Kidney (tissue), 14 donors: ENCODE measurements around the gene PHTF1. TPM values are rescaled to one million over a fixed set of nuclear protein-coding genes. Genes with fewer than 3 reads are reported as not detected.
"Not testable (repeated sequence)": the region's sequence is repeated elsewhere in the genome, so short reads cannot be mapped to it uniquely, and the experiment has no call there.

Experiments
- DNase-seq, 5 donors: peaks; one replicate each; pipeline ENCODE4 v3.0.0-alpha.2; 2013 to 2020
- FAIRE-seq: peaks from 2 replicates; lab custom pipeline; 2012; peaks lifted over from hg19 to GRCh38; lab: Jason Lieb, UNC
- H3K27ac ChIP-seq, 2 donors: one replicate each; pipeline ENCODE4 v1.7.0; 2013; ENCODE audit warnings: low read depth in 2 of 2, low read length in 2 of 2, inconsistent platforms in 1 of 2
- H3K27me3 ChIP-seq: one replicate; pipeline ENCODE4 v1.7.1; 2013; ENCODE audit warnings: low read length, inconsistent platforms; ENCODE audit not compliant: control insufficient read depth, insufficient read depth
- H3K36me3 ChIP-seq, 3 donors: one replicate each; pipeline versions ENCODE4 v1.7.0 to v1.7.1; 2013; ENCODE audit warnings: low read length in 3 of 3, control low read depth in 1 of 3, inconsistent platforms in 1 of 3; ENCODE audit not compliant: insufficient read depth in 3 of 3, control insufficient read depth in 2 of 3
- H3K4me1 ChIP-seq, 3 donors: one replicate each; pipeline versions ENCODE4 v1.7.0 to v1.7.1; 2013; ENCODE audit warnings: low read length in 3 of 3, inconsistent platforms in 1 of 3, low read depth in 1 of 3; ENCODE audit not compliant: control insufficient read depth in 2 of 3, insufficient read depth in 2 of 3
- H3K4me3 ChIP-seq, 3 donors: one replicate each; pipeline versions ENCODE4 v1.7.0 to v1.8.1; 2013; ENCODE audit warnings: low read length in 3 of 3, control low read depth in 1 of 3, inconsistent platforms in 1 of 3
- H3K9ac ChIP-seq, 3 donors: one replicate each; pipeline versions ENCODE4 v1.7.0 to v1.7.1; 2013; ENCODE audit warnings: low read length in 3 of 3, control low read depth in 1 of 3, inconsistent platforms in 1 of 3
- H3K9me3 ChIP-seq, 3 donors: one replicate each; pipeline versions ENCODE4 v1.7.0 to v1.7.1; 2013; ENCODE audit warnings: low read length in 3 of 3, control low read depth in 1 of 3, inconsistent platforms in 1 of 3; ENCODE audit not compliant: control insufficient read depth in 2 of 3, insufficient read depth in 1 of 3
- intact Hi-C: fragments of 100-400 bp; cut with DNase I; formaldehyde crosslinking; loops from one replicate; pipeline ENCODE4 v1.11.1; 2022
- polyA plus RNA-seq: library from polyadenylated mRNA; stranded (reverse); fragments of 350-450 nt; fragmentation: Illumina TruSeq; extraction: RNeasy Lipid Tissue Mini Kit (QIAGEN cat#74804); gene quantifications from one replicate; pipeline ENCODE4 v1.2.3, GENCODE V29; 2014; ENCODE audit warnings: low read depth, low replicate concordance; ENCODE audit not compliant: insufficient read depth
- total RNA-seq: library from RNA; stranded (reverse); fragmentation: NEBNext Ultra II Directional; extraction: Animal tissue kit (Norgen Biotek cat#: 25700); gene quantifications from one replicate; pipeline ENCODE4 v1.2.1, GENCODE V29; 2021
- TF ChIP-seq, protein P1 (sequence below): IDR thresholded peaks from 3 replicates; pipeline ENCODE4 v1.5.1; 2012; ENCODE audit warnings: mild to moderate bottlenecking, moderate library complexity, borderline replicate concordance; ENCODE audit not compliant: insufficient read depth; ENCODE audit errors: extremely low read depth
- donor health status: control.
- donor health status: control.
- donor health status: control.
- donor health status: control.
- donor health status: control.
- donor health status: DM: yes; HTN: yes; CAD: no.
- donor health status: Normal renal cell carcinoma (clear cell type).

Gene PHTF1
- total and polyA plus RNA-seq, 2 donors from 2014 or later, result 14.7 to 20.0 TPM

DNA sequence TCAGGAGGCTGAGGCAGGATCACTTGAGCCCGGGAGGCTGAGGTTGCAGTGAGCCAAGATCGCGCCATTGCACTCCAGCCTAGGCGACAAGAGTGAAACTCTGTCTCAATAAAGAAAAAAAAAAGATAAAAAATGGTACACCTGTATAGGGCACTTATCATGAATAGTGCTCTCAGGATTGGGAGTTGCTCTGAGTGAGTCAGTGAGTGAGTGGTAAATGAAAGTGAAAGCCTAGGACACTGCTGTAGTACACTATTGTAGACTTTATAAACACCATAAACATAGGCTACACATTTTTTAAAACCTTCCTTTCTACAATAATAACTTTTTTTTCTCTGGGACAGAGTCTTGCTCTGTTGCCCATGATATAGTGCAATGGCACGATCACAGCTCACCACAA is 16.8 kb downstream of the PHTF1 start:
- FAIRE-seq, result no peak
- Histone ChIP-seq H3K27ac (no peak overlapping the region), H3K9ac (no peak overlapping the region), H3K27me3 (no peaks in the 10 kb centered on the region), H3K36me3 (peaks cover 0 to 2% (median 0%) of the 10 kb centered on the region in 3 donors), H3K4me3 (no peak overlapping the region), H3K9me3 (no peaks in the 10 kb centered on the region), H3K4me1 (no peaks in the 10 kb centered on the region)
- TF ChIP-seq, protein P1, sequence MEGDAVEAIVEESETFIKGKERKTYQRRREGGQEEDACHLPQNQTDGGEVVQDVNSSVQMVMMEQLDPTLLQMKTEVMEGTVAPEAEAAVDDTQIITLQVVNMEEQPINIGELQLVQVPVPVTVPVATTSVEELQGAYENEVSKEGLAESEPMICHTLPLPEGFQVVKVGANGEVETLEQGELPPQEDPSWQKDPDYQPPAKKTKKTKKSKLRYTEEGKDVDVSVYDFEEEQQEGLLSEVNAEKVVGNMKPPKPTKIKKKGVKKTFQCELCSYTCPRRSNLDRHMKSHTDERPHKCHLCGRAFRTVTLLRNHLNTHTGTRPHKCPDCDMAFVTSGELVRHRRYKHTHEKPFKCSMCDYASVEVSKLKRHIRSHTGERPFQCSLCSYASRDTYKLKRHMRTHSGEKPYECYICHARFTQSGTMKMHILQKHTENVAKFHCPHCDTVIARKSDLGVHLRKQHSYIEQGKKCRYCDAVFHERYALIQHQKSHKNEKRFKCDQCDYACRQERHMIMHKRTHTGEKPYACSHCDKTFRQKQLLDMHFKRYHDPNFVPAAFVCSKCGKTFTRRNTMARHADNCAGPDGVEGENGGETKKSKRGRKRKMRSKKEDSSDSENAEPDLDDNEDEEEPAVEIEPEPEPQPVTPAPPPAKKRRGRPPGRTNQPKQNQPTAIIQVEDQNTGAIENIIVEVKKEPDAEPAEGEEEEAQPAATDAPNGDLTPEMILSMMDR, result no peak
- intact Hi-C loops, result no loop called here
- DNase-seq, result no peak

DNA sequence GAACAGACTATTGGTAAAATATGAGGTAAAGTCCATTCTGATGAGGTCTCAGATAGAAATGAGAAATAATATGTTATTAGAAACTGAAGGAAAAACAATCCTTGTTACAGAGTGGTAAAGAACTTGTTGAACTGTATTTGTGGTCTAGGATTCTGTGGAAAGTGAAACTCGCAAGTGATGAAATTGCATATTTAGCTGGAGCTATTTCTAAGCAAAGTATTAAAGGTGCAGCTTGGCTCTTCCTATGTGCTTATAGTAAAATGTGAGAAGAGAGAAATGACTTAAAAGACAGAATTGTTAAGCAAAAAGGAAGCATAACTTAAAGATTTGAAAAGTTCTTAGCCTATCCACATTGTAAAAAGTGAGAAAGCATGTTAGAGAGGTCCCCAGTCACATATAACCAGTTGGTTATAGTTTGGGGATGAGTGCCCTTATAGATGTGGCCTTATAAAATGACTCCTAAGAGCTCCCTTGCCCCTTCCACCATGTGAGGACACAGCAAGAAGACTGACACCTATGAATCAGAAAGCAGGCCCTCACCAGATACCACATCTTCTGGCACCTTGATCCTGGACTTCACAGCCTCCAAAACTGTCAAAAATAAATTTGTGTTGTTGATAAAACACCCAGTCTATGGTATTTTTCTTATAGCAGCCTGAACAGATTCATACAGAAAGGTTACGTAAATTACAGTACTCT is 24.8 kb downstream of the PHTF1 start:
- H3K27me3 ChIP-seq, result no peaks in the 10 kb centered on the region
- H3K27ac ChIP-seq, result no peak overlapping the region
- intact Hi-C loops, result no loop called here
- H3K9ac ChIP-seq, result no peak overlapping the region
- H3K9me3 ChIP-seq, result no peaks in the 10 kb centered on the region
- no peak overlapping the region for H3K4me3 ChIP-seq
- DNase-seq (no peak), FAIRE-seq (no peak)
- H3K36me3 ChIP-seq, result peaks cover 0 to 6% (median 2%) of the 10 kb centered on the region in 3 donors
- no peaks in the 10 kb centered on the region for H3K4me1 ChIP-seq
- TF ChIP-seq, protein P1, result no peak

DNA sequence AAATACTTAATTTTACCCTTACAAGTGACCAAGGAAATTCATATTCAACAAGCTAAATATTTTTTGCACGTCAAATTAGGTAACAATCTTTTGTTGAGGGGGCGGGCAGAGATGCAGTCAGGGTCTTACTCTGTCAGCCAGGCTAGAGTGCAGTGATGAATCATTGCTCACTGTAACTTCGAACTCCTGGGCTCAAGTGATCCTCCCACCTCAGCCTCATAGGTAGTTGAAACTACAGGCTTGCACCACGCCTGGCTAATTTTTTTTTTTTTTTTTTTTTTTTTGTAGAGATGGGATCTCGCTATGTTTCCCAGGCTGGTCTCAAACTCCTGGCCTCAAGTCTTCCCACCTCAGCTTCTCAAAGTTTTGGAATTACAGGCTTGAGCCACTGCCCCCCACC is 26.5 kb downstream of the PHTF1 start:
- H3K4me1 ChIP-seq, result no peaks in the 10 kb centered on the region
- DNase-seq, result no peak
- H3K27me3 ChIP-seq, result no peaks in the 10 kb centered on the region
- FAIRE-seq, result no peak
- no peak overlapping the region for H3K4me3 ChIP-seq
- intact Hi-C loops, result no loop called here
- H3K27ac ChIP-seq, result no peak overlapping the region
- TF ChIP-seq, protein P1, result no peak
- peaks cover 0 to 6% (median 2%) of the 10 kb centered on the region in 3 donors for H3K36me3 ChIP-seq
- no peak overlapping the region for H3K9ac ChIP-seq
- no peaks in the 10 kb centered on the region for H3K9me3 ChIP-seq

DNA sequence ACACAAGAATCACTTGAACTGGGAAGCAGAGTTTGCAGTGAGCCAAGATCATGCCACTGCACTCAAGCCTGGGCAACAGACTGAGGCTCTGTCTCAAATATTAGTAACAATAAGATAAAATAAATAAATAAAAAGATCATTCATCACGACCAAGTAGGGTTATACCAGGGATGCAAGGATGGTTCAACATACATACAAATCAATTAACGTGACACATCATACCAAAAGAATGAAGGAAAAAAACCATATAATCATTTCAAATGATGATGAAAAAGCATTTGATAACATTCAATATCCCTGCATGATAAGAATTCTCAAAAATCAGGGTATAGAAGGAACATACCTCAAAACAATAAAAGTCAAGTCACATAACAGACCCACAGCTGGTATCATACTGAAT is 38.3 kb downstream of the PHTF1 start:
- Histone ChIP-seq H3K4me3 (no peak overlapping the region), H3K27ac (no peak overlapping the region), H3K4me1 (no peaks in the 10 kb centered on the region), H3K36me3 (peaks cover 0 to 2% (median 0%) of the 10 kb centered on the region in 3 donors), H3K27me3 (no peaks in the 10 kb centered on the region), H3K9ac (no peak overlapping the region), H3K9me3 (no peaks in the 10 kb centered on the region)
- FAIRE-seq (no peak), DNase-seq (no peak)
- intact Hi-C loops, result no loop called here
- TF ChIP-seq, protein P1, result no peak

GRCh38 chr1:113718621-113719020 is 40.7 kb downstream of the PHTF1 start:
- H3K36me3 ChIP-seq, intact Hi-C loops, FAIRE-seq, H3K4me1 ChIP-seq, H3K27ac ChIP-seq, H3K4me3 ChIP-seq, DNase-seq, H3K9ac ChIP-seq, H3K9me3 ChIP-seq, H3K27me3 ChIP-seq: not testable (repeated sequence)
